ENCODE results near the gene OSGIN1. TPM values are rescaled to one million over a fixed set of nuclear protein-coding genes. Genes with fewer than 3 reads are reported as not detected.
A peak's percentile ranks its signal among the peaks of the same experiment; 100 is the strongest.

Gene OSGIN1
- polyA plus RNA-seq, 3 donors: 1.8 to 4.0 (median 2.0) TPM

DNA sequence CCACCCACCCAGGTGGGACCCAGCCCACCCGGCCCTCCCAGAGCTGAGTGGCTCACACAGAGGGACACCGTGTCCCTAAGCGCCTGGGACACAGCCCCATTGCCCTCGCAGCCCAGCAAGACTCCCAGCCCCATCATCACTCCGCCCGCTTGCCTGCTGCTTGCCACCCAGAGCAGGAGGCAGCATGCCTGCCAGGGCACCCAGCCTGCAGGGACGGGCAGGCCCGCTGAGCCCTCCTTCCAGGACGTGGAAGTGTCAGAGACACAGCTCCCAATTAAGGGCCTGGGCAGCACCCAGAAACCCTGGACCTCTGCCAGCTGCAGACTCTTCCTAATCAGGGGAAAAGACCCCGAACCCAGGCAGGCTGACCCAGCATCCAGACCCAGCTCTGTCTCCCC is 17.2 kb upstream of the OSGIN1 start:
- no peak overlapping the region for H3K9ac ChIP-seq (ENCODE audit: insufficient read depth, low read length, poor library complexity, severe bottlenecking)
- intact Hi-C loops (cut with micrococcal nuclease): no loop called here
- no peaks in the 10 kb centered on the region for H3K9me3 ChIP-seq (replicated peaks in 1 of 2; ENCODE audit: control insufficient read depth in 1 of 2, insufficient read depth in 1 of 2, low read length in 2 of 2)
- no peak overlapping the region for H2AFZ ChIP-seq (ENCODE audit: insufficient read depth, low read depth, low read length, poor library complexity, severe bottlenecking)
- no peaks in the 10 kb centered on the region for H4K20me1 ChIP-seq (ENCODE audit: insufficient read depth, low read length)
- H3K9me3 Mint-ChIP-seq: peaks cover 0 to 11% (median 2%) of the 10 kb centered on the region in 7 donors
- WGBS (ENCODE audit: insufficient coverage): 96% methylated on average over 7 of the region's 10 CpGs
- no peaks in the 10 kb centered on the region for H3K36me3 ChIP-seq (replicated peaks in 1 of 2; ENCODE audit: control insufficient read depth in 1 of 2, insufficient read depth in 2 of 2, low read length in 2 of 2)
- H3K27ac ChIP-seq (ENCODE audit: low read depth in 1 of 2, low read length in 2 of 2): no peak overlapping the region
- TF ChIP-seq, protein P1, sequence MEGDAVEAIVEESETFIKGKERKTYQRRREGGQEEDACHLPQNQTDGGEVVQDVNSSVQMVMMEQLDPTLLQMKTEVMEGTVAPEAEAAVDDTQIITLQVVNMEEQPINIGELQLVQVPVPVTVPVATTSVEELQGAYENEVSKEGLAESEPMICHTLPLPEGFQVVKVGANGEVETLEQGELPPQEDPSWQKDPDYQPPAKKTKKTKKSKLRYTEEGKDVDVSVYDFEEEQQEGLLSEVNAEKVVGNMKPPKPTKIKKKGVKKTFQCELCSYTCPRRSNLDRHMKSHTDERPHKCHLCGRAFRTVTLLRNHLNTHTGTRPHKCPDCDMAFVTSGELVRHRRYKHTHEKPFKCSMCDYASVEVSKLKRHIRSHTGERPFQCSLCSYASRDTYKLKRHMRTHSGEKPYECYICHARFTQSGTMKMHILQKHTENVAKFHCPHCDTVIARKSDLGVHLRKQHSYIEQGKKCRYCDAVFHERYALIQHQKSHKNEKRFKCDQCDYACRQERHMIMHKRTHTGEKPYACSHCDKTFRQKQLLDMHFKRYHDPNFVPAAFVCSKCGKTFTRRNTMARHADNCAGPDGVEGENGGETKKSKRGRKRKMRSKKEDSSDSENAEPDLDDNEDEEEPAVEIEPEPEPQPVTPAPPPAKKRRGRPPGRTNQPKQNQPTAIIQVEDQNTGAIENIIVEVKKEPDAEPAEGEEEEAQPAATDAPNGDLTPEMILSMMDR (IDR thresholded peaks at IDR 0.05): no peak
- DNase-seq: no peak
- H3K4me3 ChIP-seq (replicated peaks in 1 of 3; ENCODE audit: low read depth in 2 of 3, low read length in 3 of 3): no peak overlapping the region
- no peak overlapping the region for H3K4me3 Mint-ChIP-seq
- H3K4me1 ChIP-seq (ENCODE audit: control insufficient read depth in 1 of 2, insufficient read depth in 2 of 2, low read length in 2 of 2): peaks cover 16 to 17% of the 10 kb centered on the region in 2 donors
- peaks cover 13% of the 10 kb centered on the region for H3K4me1 Mint-ChIP-seq
- H3K4me2 ChIP-seq (replicated peaks; ENCODE audit: extremely low read depth, low read length, poor library complexity, severe bottlenecking): no peak overlapping the region
- no peaks in the 10 kb centered on the region for H3K79me2 ChIP-seq (ENCODE audit: insufficient read depth, low read length)
- no peak overlapping the region for H3K27ac Mint-ChIP-seq
- H3K36me3 Mint-ChIP-seq: peaks cover 7 to 9% of the 10 kb centered on the region in 2 donors
- H3K27me3 Mint-ChIP-seq (ENCODE audit: low read depth in 3 of 3): peaks cover 3 to 7% (median 4%) of the 10 kb centered on the region in 3 donors
- no peaks in the 10 kb centered on the region for H3K27me3 ChIP-seq (ENCODE audit: control insufficient read depth in 2 of 2, insufficient read depth in 2 of 2, low read length in 2 of 2)

DNA sequence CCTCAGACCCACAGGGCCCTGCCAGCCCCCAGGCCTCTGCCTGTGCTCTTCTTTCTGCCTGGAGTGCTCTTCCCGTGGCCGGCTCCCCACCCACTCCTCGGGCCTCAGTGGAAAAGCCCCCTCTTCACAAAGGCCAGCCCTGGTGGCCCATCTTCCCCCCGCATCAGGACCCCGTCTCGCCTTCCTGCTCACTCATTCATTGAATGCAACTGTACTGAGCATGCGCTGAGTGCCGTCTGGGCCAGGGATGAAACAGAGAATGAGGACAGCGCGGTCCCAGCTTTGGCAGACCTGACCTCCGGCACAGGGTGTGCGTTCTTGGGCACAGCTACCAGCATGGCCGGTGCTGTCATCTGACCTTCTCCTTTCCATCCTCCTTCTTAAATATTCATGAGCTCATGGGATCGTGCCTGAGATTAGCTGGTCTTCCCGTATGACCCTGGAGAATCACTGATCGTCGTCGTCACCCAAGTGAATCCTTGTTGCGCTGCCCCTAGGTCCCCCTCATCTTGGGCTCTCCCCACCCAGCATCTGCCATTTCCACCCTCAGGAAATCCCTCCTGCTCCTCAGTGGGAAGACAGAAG is 16.4 kb upstream of the OSGIN1 start:
- TF ChIP-seq, protein P1 (IDR thresholded peaks at IDR 0.05): no peak
- intact Hi-C loops (cut with micrococcal nuclease): no loop called here
- Histone ChIP-seq H3K27me3 (ENCODE audit: control insufficient read depth in 2 of 2, insufficient read depth in 2 of 2, low read length in 2 of 2) (no peaks in the 10 kb centered on the region), H3K4me3 (replicated peaks in 1 of 3; ENCODE audit: low read depth in 2 of 3, low read length in 3 of 3) (no peak overlapping the region), H2AFZ (ENCODE audit: insufficient read depth, low read depth, low read length, poor library complexity, severe bottlenecking) (no peak overlapping the region), H3K36me3 (replicated peaks in 1 of 2; ENCODE audit: control insufficient read depth in 1 of 2, insufficient read depth in 2 of 2, low read length in 2 of 2) (no peaks in the 10 kb centered on the region), H3K79me2 (ENCODE audit: insufficient read depth, low read length) (no peaks in the 10 kb centered on the region), H3K4me1 (ENCODE audit: control insufficient read depth in 1 of 2, insufficient read depth in 2 of 2, low read length in 2 of 2) (peaks cover 16 to 17% of the 10 kb centered on the region in 2 donors), H3K27ac (ENCODE audit: low read depth in 1 of 2, low read length in 2 of 2) (no peak overlapping the region), H3K4me2 (replicated peaks; ENCODE audit: extremely low read depth, low read length, poor library complexity, severe bottlenecking) (no peak overlapping the region), H3K9me3 (replicated peaks in 1 of 2; ENCODE audit: control insufficient read depth in 1 of 2, insufficient read depth in 1 of 2, low read length in 2 of 2) (no peaks in the 10 kb centered on the region), H4K20me1 (ENCODE audit: insufficient read depth, low read length) (no peaks in the 10 kb centered on the region), H3K9ac (ENCODE audit: insufficient read depth, low read length, poor library complexity, severe bottlenecking) (no peak overlapping the region)
- Mint-ChIP-seq H3K27ac (peak overlapping the region in 1 of 7 donors; percentile 3), H3K36me3 (peaks cover 7 to 9% of the 10 kb centered on the region in 2 donors), H3K9me3 (peaks cover 0 to 11% (median 2%) of the 10 kb centered on the region in 7 donors), H3K4me3 (no peak overlapping the region), H3K27me3 (ENCODE audit: low read depth in 3 of 3) (peaks cover 3 to 7% (median 4%) of the 10 kb centered on the region in 3 donors), H3K4me1 (peaks cover 13% of the 10 kb centered on the region)
- DNase-seq: no peak
- WGBS (ENCODE audit: insufficient coverage): 98% methylated on average over 18 of the region's 19 CpGs

Data from CD14-positive monocyte (primary cell).